HUES64 (cell line): ENCODE results near the gene LYPD1.

Experiments used
- H3K27ac ChIP-seq: 2 replicates; pipeline ENCODE4 v1.7.0; 2013; ENCODE audit warnings: low read depth, low read length, inconsistent platforms
- H3K27me3 ChIP-seq: 2 replicates; pipeline ENCODE4 v1.6.1; 2013; ENCODE audit warnings: mild to moderate bottlenecking, low read length; ENCODE audit not compliant: insufficient read depth
- H3K36me3 ChIP-seq: 2 replicates; pipeline ENCODE4 v1.6.1; 2013; ENCODE audit warnings: mild to moderate bottlenecking, low read length; ENCODE audit not compliant: insufficient read depth
- H3K4me1 ChIP-seq: 2 replicates; pipeline ENCODE4 v1.6.1; 2013; ENCODE audit warnings: mild to moderate bottlenecking, low read length, moderate library complexity; ENCODE audit not compliant: insufficient read depth
- H3K4me3 ChIP-seq: 2 replicates; pipeline ENCODE4 v1.5.1; 2013; ENCODE audit warnings: mild to moderate bottlenecking, low read length, moderate library complexity
- H3K9ac ChIP-seq: 2 replicates; pipeline ENCODE4 v1.6.1; 2013; ENCODE audit warnings: mild to moderate bottlenecking, low read depth, low read length
- H3K9me3 ChIP-seq: 2 replicates; pipeline ENCODE4 v1.6.1; 2013; ENCODE audit warnings: low read depth, low read length; ENCODE audit not compliant: insufficient read depth
- WGBS: fragments of 150-250, 120-280 bp; methylation state at CpG from one replicate; pipeline ENCODE4 v1.1.7; 2013; ENCODE audit warnings: missing lambda C conversion rate; 5-methylcytosine and 5-hydroxymethylcytosine counted together

LYPD1 gene

GRCh38 chr2:132627536-132627935, 42.5 kb downstream of the LYPD1 start:
- Histone ChIP-seq H3K27ac (no peak overlapping the region), H3K4me1 (peaks cover 12% of the 10 kb centered on the region), H3K4me3 (no peak overlapping the region), H3K27me3 (no peaks in the 10 kb centered on the region), H3K9ac (no peak overlapping the region), H3K9me3 (0 out of 2 replicates have a peak, but pooled peaks cover 6% of the 10 kb centered on the region), H3K36me3 (no peaks in the 10 kb centered on the region)
- 89% methylated on average over 3 of the region's 3 CpGs for WGBS

GRCh38 chr2:132623096-132623839, 46.7 kb downstream of the LYPD1 start:
- Histone ChIP-seq H3K27ac (no peak overlapping the region), H3K4me3 (no peak overlapping the region), H3K9ac (no peak overlapping the region), H3K9me3 (0 out of 2 replicates have a peak, but pooled peaks cover 6% of the 10 kb centered on the region), H3K36me3 (no peaks in the 10 kb centered on the region), H3K4me1 (peaks cover 6% of the 10 kb centered on the region), H3K27me3 (no peaks in the 10 kb centered on the region)
- WGBS = 91% methylated on average over 8 of the region's 9 CpGs

DNA sequence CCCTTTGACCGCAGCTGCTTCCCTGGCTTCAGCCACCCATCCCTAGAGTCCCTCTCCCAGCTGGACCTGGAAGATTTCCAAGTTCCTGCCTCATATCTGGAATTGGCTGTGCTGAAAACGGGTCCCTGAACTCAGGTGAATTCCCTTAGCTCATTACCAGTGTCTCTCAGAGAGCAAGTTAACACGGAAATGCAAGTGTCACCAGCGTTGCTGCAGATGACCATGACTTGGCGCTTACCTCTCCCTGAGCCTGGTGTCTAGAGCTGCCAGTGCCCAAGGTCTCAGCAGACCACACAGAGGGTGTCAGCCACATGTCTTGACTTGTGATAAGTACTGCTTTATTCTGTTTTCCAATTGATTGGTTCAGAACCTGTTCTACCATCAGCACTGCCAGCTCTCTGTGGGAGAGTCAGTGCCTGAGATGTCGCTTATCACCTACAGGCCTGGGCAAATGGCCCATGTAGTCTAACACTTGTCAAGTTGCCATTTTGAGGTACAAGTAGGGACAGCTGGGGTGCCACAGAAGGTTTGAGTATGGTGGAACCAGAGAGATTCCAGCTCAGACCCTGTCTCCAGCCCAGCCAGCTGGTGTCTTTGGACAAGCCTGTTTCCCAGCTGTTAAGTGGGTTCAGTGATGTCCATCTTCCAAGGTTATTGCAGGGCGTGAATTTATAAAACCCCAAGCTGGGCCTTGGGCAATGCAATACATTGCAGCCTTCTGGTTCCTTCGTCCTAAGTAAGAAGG, 48.7 kb downstream of the LYPD1 start:
- H3K9ac ChIP-seq = no peak overlapping the region
- H3K9me3 ChIP-seq = 0 out of 2 replicates have a peak, but pooled peaks cover 6% of the 10 kb centered on the region
- H3K4me3 ChIP-seq = no peak overlapping the region
- no peaks in the 10 kb centered on the region for H3K27me3 ChIP-seq
- H3K27ac ChIP-seq = no peak overlapping the region
- no peaks in the 10 kb centered on the region for H3K36me3 ChIP-seq
- H3K4me1 ChIP-seq = peaks cover 6% of the 10 kb centered on the region
- 95% methylated on average over 8 of the region's 8 CpGs for WGBS

DNA sequence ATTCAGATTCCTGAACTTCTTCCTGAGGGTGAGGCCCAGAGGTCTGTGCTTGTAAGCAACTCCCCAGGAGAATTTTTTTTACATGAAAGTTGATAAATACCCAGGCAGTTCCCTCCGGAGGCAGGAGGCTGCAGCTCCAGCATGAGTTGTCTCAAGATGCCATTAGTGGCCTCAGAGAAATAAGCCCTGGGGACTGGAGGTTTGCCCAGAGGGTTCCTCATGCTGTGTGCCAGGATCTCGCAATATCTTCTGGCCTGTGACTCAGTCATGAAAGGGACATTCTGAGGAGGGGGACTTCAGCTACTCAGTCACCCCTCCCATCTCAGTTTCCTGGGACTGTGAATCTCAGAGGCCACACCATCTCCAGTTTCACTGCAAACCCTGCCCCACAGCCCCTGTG, 49.9 kb downstream of the LYPD1 start:
- H3K9ac ChIP-seq = no peak overlapping the region
- 83% methylated on average over 2 of the region's 2 CpGs for WGBS
- peaks cover 6% of the 10 kb centered on the region for H3K4me1 ChIP-seq
- no peak overlapping the region for H3K27ac ChIP-seq
- H3K36me3 ChIP-seq = no peaks in the 10 kb centered on the region
- no peaks in the 10 kb centered on the region for H3K27me3 ChIP-seq
- H3K4me3 ChIP-seq = no peak overlapping the region
- 0 out of 2 replicates have a peak, but pooled peaks cover 6% of the 10 kb centered on the region for H3K9me3 ChIP-seq

- no peak overlapping the region for H3K9ac ChIP-seq
- H3K27ac ChIP-seq = no peak overlapping the region
- WGBS = 92% methylated on average over 7 of the region's 7 CpGs
- H3K36me3 ChIP-seq = no peaks in the 10 kb centered on the region
- no peak overlapping the region for H3K4me3 ChIP-seq
- no peaks in the 10 kb centered on the region for H3K27me3 ChIP-seq
- H3K4me1 ChIP-seq = peaks cover 5% of the 10 kb centered on the region
- no peaks in the 10 kb centered on the region for H3K9me3 ChIP-seq
Observed at GRCh38 chr2:132618734-132619133, 51.3 kb downstream of the LYPD1 start.

GRCh38 chr2:132617989-132618388, 52.0 kb downstream of the LYPD1 start:
- Histone ChIP-seq H3K27me3 (no peaks in the 10 kb centered on the region), H3K9ac (no peak overlapping the region), H3K4me3 (no peak overlapping the region), H3K9me3 (no peaks in the 10 kb centered on the region), H3K4me1 (no peaks in the 10 kb centered on the region), H3K27ac (no peak overlapping the region), H3K36me3 (no peaks in the 10 kb centered on the region)
- WGBS = 70% methylated on average over 3 of the region's 3 CpGs

GRCh38 chr2:132615329-132616085, 54.5 kb downstream of the LYPD1 start:
- H3K27ac ChIP-seq = no peak overlapping the region
- no peak overlapping the region for H3K4me3 ChIP-seq
- H3K36me3 ChIP-seq = no peaks in the 10 kb centered on the region
- H3K9me3 ChIP-seq = no peaks in the 10 kb centered on the region
- no peak overlapping the region for H3K9ac ChIP-seq
- no peaks in the 10 kb centered on the region for H3K4me1 ChIP-seq
- no peaks in the 10 kb centered on the region for H3K27me3 ChIP-seq
- 92% methylated on average over 5 of the region's 5 CpGs for WGBS

DNA sequence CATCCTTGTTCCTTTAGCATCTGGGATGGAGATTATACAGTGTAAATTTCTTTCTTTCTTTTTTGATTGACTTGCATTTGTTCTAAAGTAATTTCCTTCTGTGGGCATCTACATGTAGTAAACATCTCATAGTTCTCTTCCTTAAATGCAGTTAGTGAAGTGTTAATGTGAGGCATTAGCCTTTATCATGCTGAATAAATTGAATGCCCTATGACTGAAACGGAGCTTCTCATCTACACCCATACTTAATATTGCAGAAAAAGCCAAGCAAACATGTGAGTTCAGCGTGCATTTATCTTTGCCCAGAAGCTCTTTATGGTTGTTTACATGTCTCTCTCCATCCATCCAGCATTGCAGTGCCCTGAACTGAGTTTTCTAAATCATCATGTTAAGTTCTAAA, 58.3 kb downstream of the LYPD1 start:
- Histone ChIP-seq H3K27ac (no peak overlapping the region), H3K27me3 (no peaks in the 10 kb centered on the region), H3K4me3 (no peak overlapping the region), H3K36me3 (no peaks in the 10 kb centered on the region), H3K4me1 (no peaks in the 10 kb centered on the region), H3K9me3 (no peaks in the 10 kb centered on the region), H3K9ac (no peak overlapping the region)
- 75% methylated on average over 2 of the region's 2 CpGs for WGBS

GRCh38 chr2:132609101-132609890, 60.7 kb downstream of the LYPD1 start:
- Histone ChIP-seq H3K9ac (no peak overlapping the region), H3K27me3 (no peaks in the 10 kb centered on the region), H3K4me3 (no peak overlapping the region), H3K4me1 (0 out of 2 replicates have a peak, but pooled peaks cover 6% of the 10 kb centered on the region), H3K27ac (no peak overlapping the region), H3K36me3 (no peaks in the 10 kb centered on the region), H3K9me3 (no peaks in the 10 kb centered on the region)
- 96% methylated on average over 8 of the region's 8 CpGs for WGBS

GRCh38 chr2:132608311-132608710, 61.7 kb downstream of the LYPD1 start:
- Histone ChIP-seq H3K9ac (no peak overlapping the region), H3K36me3 (no peaks in the 10 kb centered on the region), H3K4me1 (0 out of 2 replicates have a peak, but pooled peaks cover 6% of the 10 kb centered on the region), H3K27ac (no peak overlapping the region), H3K4me3 (no peak overlapping the region), H3K27me3 (no peaks in the 10 kb centered on the region), H3K9me3 (no peaks in the 10 kb centered on the region)
- WGBS = 78% methylated on average over 6 of the region's 6 CpGs
